Dedifferentiated amniotic fluid mesenchymal stem cell (primary cell): ENCODE results near the gene PSMD8.
"Not testable (repeated sequence)": the region's sequence is repeated elsewhere in the genome, so short reads cannot be mapped to it uniquely, and the experiment has no call there.

ENCODE experiments used
- DNase-seq: peaks from one replicate; pipeline ENCODE4 v3.0.0-alpha.2; 2016; ENCODE audit errors: extremely low spot score

PSMD8 gene

GRCh38 chr19:38411041-38411712, 36.8 kb downstream of the PSMD8 start:
- no peak for DNase-seq

GRCh38 chr19:38411898-38412297, 37.5 kb downstream of the PSMD8 start:
- DNase-seq = not testable (repeated sequence)

- DNase-seq = no peak
Measured at GRCh38 chr19:38412491-38412890, 38.1 kb downstream of the PSMD8 start.

DNA sequence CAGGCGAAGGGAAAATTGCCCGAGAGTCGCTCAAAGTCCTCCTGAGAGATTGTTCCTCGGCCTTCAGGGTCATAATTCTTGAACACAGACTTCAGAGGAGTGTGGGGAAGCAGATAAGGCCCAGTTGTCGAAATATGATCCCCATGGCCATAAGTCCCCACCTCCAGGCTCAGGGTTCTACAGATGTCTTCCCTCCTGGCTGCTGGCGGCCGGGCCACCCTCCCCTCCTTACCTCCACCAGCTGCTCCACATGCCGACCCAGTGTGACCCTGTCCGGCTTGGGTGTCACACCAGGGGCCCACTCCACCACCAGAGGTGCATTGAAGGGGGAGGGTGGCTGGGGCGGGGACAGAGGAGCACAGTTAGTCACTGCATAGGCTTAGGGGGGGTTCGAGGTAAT, 38.6 kb downstream of the PSMD8 start:
- no peak for DNase-seq

DNA sequence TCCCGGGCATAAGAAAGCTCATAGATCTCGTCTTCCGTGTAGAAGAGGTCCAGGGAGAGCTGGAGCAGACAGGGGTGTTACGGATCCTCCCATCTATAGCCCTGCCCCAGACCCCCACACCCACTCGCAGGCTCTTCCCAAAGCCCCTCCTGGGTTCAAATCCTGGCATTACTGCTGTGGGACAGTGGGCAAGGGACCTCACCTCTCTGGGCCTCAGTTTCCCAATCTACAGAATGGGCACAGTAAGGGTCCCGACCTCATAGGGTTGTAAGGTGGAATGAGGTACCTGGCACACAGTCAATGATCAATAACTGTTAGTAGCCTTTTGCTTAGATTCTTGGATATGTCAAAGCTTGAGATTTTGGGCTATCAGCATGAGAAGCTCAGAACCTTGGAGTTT, 39.0 kb downstream of the PSMD8 start:
- DNase-seq = no peak

DNA sequence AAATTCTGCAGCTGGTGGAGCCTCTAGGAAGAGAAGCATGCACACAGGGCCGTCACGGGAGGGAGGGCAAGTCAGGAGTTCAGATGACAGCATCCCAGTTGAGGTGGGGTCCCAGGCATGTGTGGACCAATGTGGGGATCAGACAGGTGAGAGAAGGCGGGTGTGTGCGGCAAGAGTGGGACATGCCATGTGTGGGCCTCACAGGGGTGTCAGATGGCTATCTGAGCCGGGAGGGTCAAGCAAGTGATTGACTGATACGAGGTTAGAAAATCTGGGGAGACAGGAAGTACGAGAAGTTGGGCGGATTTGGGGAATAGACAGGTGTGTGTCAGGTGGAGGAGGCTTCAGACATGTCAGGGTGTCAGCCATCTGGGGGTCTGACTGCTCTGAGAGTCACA, 42.8 kb downstream of the PSMD8 start:
- no peak for DNase-seq

GRCh38 chr19:38417544-38418506, 43.5 kb downstream of the PSMD8 start:
- no peak for DNase-seq

- DNase-seq = no peak
Measured at GRCh38 chr19:38420935-38421334, 46.6 kb downstream of the PSMD8 start.

- no peak for DNase-seq
Measured at GRCh38 chr19:38421856-38422255, 47.5 kb downstream of the PSMD8 start.

DNA sequence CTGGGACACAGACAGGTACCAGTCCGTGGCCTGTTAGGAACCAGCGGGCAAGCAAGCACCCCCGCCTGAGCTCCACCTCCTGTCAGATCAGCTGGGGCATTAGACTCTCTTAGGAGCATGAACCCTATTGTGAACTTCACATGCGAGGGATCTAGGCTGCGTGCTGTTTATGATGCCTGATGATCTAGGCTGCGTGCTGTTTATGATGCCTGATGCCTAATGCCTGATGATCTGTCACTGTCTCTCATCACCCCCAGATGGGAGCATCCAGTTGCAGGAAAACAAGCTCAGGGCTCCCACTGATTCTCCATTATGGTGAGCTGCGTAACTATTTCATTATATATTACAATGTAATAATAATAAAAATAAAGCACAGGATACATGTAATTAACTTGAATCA, 48.1 kb downstream of the PSMD8 start:
- no peak for DNase-seq

DNA sequence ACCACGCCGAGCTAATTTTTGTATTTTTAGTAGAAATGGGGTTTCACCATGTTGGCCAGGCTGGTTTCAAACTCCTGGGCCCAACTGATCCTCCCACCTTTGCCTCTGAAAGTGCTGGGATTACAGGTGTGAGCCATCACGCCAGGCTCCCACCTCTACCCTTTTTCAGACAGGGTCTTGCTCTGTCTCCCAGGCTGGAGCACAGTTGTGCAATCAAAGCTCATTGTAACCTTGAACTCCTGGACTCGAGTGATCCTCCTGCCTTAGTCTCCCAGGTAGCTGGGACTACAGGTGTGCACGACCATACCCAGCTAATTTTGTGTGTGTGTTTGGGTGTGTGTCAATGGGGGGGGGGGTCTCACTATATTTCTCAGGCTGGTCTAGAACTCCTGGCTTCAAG, 49.9 kb downstream of the PSMD8 start:
- no peak for DNase-seq

- DNase-seq = no peak
Measured at GRCh38 chr19:38425222-38425809, 50.9 kb downstream of the PSMD8 start.

DNA sequence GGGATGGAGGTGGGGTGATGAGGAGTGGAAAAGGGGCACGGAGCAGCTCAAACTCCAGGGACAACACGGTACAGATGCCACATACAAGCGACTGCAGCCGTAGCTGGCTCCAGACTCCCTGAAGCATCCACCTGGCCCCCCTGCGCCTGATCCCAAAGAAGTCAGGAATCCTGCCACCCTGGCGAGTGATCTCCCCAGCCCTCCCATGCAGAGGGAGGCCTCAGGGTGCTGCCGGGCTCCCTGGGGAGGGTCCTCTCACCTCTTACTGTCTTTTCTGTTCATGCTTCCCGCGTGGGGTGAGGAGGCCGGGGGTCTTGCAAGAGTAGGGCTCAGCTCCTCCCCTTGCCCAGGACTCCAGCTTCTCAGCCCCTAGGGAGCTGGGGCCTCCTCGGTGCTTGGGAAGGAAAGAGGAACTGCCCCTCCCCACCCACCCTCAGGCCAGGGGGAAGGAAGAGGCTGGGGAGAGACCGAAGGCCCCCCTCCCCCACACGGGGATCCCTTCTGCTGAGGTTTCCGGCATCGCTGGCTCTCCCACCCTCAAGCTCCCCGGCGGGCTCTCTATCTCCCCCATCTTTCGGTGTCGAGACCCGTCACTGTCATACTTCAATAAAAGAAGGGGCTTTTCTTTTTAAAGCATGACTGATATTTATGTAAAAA, 51.6 kb downstream of the PSMD8 start, which contains the start of gene RASGRP4:
Gene RASGRP4 (minus strand): TSS at position 410 of the 657 bp plus-strand sequence. CDS start 128 bp downstream, at position 282.
- no peak for DNase-seq

GRCh38 chr19:38427035-38427677, 52.8 kb downstream of the PSMD8 start:
- DNase-seq = not testable (repeated sequence)

DNA sequence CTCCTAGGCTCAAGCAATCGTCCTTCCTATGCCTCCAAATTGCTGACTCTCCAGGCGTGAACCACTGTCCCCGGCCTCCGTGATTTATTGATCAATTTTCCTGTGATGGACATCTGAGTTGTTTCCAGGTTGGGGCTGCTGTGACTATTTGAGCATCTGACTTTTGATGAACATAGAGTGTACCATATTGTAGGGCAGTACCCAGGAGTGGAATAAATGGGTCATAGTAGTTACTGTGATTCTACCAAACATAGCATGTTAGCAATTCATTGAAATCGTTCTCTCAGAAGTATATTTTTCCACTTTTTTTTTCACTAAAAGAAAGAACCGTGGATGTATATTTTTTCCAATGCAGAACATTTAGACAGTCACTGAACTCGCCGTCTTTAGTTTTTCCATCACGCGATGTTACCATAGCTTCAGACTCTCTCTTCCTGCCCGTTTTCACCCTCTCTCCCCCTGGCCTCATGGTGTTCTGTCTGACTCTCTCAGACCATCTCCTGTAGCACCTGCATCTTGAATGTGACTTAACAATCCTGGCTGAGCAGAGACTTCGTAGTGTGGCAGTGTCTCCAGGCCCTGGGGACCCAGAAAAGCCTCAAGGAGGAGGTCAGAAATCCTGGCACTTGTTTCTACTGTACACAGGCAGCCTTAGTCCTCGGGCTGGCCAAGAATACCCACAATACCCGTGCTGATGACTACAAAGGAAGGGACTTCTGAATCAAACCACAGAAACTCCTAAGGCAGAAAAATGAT, 54.9 kb downstream of the PSMD8 start:
- DNase-seq = no peak

- no peak for DNase-seq
Measured at GRCh38 chr19:38429811-38430156, 55.4 kb downstream of the PSMD8 start.

- DNase-seq = no peak
Measured at GRCh38 chr19:38430931-38431330, 56.6 kb downstream of the PSMD8 start.

DNA sequence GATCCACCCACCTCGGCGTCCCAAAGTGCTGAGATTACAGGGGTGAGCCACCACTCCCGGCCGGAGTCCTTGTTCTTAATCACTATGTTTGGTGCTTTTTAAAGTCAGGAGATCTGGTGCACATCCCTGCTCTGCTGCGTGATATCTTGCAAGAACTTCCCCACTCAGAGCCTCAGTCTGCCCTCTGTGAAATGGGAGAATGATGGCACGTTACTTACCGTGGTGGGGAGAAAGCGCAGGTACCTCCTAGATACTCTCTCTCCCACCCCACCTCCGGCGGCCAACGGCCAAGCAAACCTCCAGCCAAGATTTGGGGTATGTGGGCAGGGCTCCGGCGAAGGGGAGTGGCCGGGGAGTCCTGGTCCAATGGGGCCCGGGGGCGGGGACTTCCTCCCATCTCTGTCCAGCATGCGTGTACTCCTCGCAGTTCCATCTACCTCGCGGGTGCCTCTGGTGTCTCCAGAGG, 58.9 kb downstream of the PSMD8 start, which contains the start of gene RYR1:
Gene RYR1 (plus strand): TSS at position 424 of the 466 bp plus-strand sequence. CDS start 139 bp downstream, outside the sequence.
- DNase-seq = no peak
